OCI-LY7 (cell line): ENCODE data around the gene ANTKMT. TPM values are rescaled to one million over a fixed set of nuclear protein-coding genes. Genes with fewer than 3 reads are reported as not detected.

Source experiments
- BruUV-seq: library from RNA; stranded (reverse); fragments of 400-500 nt; replicated peaks from 2 replicates; lab custom pipeline; 2021; lab: Mats Ljungman, UMichigan
- CTCF ChIA-PET: fragments of 300-600 bp; sonication (Branson Sonifier 250); formaldehyde crosslinking; loops from one replicate; lab custom pipeline; 2022; ENCODE audit warnings: antibody characterized with exemption; ENCODE audit not compliant: unreplicated experiment; lab: Charles Lee
- POLR2A ChIA-PET: fragments of 300-600 bp; sonication (Branson Sonifier 250); formaldehyde crosslinking; loops from one replicate; lab custom pipeline; 2022; ENCODE audit warnings: antibody characterized with exemption; lab: Charles Lee
- DNase-seq: peaks from one replicate; pipeline ENCODE4 v3.0.0-alpha.2; 2015; ENCODE audit warnings: low spot score
- H2AFZ ChIP-seq: fragments of 200-600 bp; sonication (generic), shearing (Covaris generic); 2 replicates; pipeline ENCODE4 v1.6.1; 2014; ENCODE audit warnings: mild to moderate bottlenecking, antibody characterized with exemption, low read length, moderate library complexity
- H3K27ac ChIP-seq: fragments of 200-600 bp; sonication (generic); 2 replicates; pipeline ENCODE4 v1.5.1; 2014; ENCODE audit warnings: mixed run types, low read depth, mild to moderate bottlenecking, moderate library complexity, low read length, inconsistent platforms; ENCODE audit not compliant: poor library complexity, severe bottlenecking
- H3K36me3 ChIP-seq: fragments of 200-600 bp; sonication (generic); 2 replicates; pipeline ENCODE4 v1.6.1; 2014; ENCODE audit warnings: mild to moderate bottlenecking, antibody characterized with exemption, low read length, moderate library complexity, mixed read lengths; ENCODE audit not compliant: insufficient read depth
- H3K4me1 ChIP-seq: fragments of 200-600 bp; sonication (generic); 2 replicates; pipeline ENCODE4 v1.5.1; 2014; ENCODE audit warnings: mild to moderate bottlenecking, low read length; ENCODE audit not compliant: insufficient read depth, poor library complexity, severe bottlenecking
- H3K4me2 ChIP-seq: fragments of 200-600 bp; sonication (generic); 2 replicates; pipeline ENCODE4 v1.6.1; 2014; ENCODE audit warnings: mild to moderate bottlenecking, low read length
- H3K4me3 ChIP-seq: fragments of 200-600 bp; sonication (generic); 2 replicates; pipeline ENCODE4 v1.5.1; 2014; ENCODE audit warnings: mild to moderate bottlenecking, low read depth, low read length; ENCODE audit not compliant: poor library complexity, severe bottlenecking
- H3K79me2 ChIP-seq: fragments of 200-600 bp; sonication (generic); 2 replicates; pipeline ENCODE4 v1.6.1; 2016; ENCODE audit warnings: low read depth, mild to moderate bottlenecking, low read length, moderate library complexity, mixed read lengths; ENCODE audit not compliant: insufficient read depth
- H3K9me2 ChIP-seq: fragments of 200-600 bp; sonication (generic); 2 replicates; pipeline ENCODE4 v1.6.1; 2016; ENCODE audit warnings: mild to moderate bottlenecking, low read length, mixed read lengths; ENCODE audit not compliant: insufficient read depth
- H3K9me3 ChIP-seq: fragments of 200-600 bp; sonication (generic); 2 replicates; pipeline ENCODE4 v1.6.1; 2014; ENCODE audit warnings: mild to moderate bottlenecking, mixed run types, low read length, mixed read lengths
- H4K20me1 ChIP-seq: fragments of 200-600 bp; sonication (generic); 2 replicates; pipeline ENCODE4 v1.6.1; 2014; ENCODE audit warnings: mild to moderate bottlenecking, antibody characterized with exemption, low read length, moderate library complexity, mixed read lengths; ENCODE audit not compliant: insufficient read depth
- CTCF ChIP-seq: fragments of 200-600 bp; sonication (generic); conservative IDR thresholded peaks from 2 replicates; pipeline ENCODE4 v1.5.1; 2014; ENCODE audit warnings: mild to moderate bottlenecking, antibody characterized with exemption, low read length, moderate library complexity, mixed read lengths
- EZH2phosphoT487 ChIP-seq: fragments of 200-600 bp; sonication (generic); IDR thresholded peaks from 2 replicates; pipeline ENCODE4 v1.6.1; 2018; ENCODE audit warnings: low read depth, borderline replicate concordance, mild to moderate bottlenecking, mixed run types, antibody characterized with exemption, low read length, moderate library complexity, mixed read lengths
- intact Hi-C: fragments of 100-400 bp; cut with micrococcal nuclease; formaldehyde crosslinking; loops from one replicate; pipeline ENCODE4 v1.10.0; 2022; ENCODE audit not compliant: unreplicated experiment
- total RNA-seq, 2 experiments: library from RNA; depleted of rRNA in 1 of 2; stranded (reverse); fragments of >200 nt in 1 of 2; shearing (Covaris generic) in 1 of 2; gene quantifications; 2 replicates each; pipeline ENCODE4 v1.2.3, GENCODE V29; 2014 to 2022

ANTKMT gene
- total RNA-seq, 2 experiments from 2014 or later: 46.5 to 51.3 TPM

- Histone ChIP-seq H3K4me3 (no peak overlapping the region), H3K36me3 (no peaks in the 10 kb centered on the region), H3K9me2 (no peaks in the 10 kb centered on the region), H3K79me2 (no peaks in the 10 kb centered on the region), H3K4me2 (no peak overlapping the region), H3K27ac (no peak overlapping the region), H3K4me1 (peaks cover 12% of the 10 kb centered on the region), H4K20me1 (no peaks in the 10 kb centered on the region), H3K9me3 (no peaks in the 10 kb centered on the region), H2AFZ (no peak overlapping the region)
- intact Hi-C loops: loop anchor here (1.0 kb wide), 1 partner anchor 74 kb away; no protein-coding TSS in a partner anchor
- no peak for DNase-seq
- CTCF ChIA-PET: no interaction called here
- TF ChIP-seq EZH2phosphoT487: no peak
- TF ChIP-seq CTCF: no peak
- POLR2A ChIA-PET: no interaction called here
- BruUV-seq: no TSS peak
Measured at GRCh38 chr16:711084-711483, 9.9 kb upstream of the ANTKMT start.

DNA sequence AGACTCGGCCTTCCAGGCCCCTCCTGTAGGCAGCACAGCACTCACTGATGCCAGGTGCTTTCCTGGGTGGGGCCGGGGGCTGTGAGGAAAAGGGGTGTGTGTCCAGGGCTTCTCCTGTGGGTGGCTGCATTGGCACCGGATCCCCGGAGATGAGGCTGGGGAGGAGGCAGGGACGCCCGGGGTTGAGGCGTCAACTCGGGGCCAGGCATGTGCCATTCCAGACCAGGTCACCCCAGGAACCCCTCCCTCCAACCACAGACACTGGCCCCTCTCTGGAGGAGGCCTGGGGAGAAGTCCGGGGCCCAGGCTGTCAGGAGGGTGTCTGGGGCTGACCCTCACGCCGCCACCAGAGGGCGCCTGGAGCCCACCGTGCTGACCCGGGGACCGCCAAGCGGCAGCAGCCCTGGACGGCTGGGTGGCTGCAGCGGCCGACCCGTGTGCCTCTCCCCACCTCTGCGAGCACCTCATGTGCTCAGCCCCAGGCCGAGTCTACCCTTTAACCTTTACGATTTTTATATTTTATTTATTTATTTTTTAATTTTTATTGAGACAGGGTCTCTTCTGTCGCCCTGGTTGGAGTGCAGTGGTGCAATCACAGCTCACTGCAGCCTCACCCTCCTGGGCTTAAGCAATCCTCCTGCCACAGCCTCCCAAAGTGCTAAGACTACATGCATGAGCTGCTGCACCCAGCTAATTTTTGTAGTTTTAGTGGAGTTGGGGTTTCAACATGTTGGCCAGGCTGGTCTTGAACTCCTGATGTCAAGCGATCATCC is 9.2 kb upstream of the ANTKMT start:
- peak; percentile 82 for DNase-seq
- no peak overlapping the region for H3K4me2 ChIP-seq
- CTCF ChIA-PET: interaction anchor here (0.6 kb wide), 1 partner anchor 19 kb away, joined by 4 read pairs; no protein-coding TSS in a partner anchor

More for the DNA sequence above, 9.2 kb upstream of the ANTKMT start:
- no peaks in the 10 kb centered on the region for H3K79me2 ChIP-seq
- peaks cover 17% of the 10 kb centered on the region for H3K4me1 ChIP-seq
- no peak overlapping the region for H3K4me3 ChIP-seq
- H3K27ac ChIP-seq: no peak overlapping the region
- POLR2A ChIA-PET: interaction anchor here (0.7 to 1.0 kb wide), 2 partner anchors 10 to 28 kb away, joined by 3 to 6 read pairs; no protein-coding TSS in a partner anchor
- H3K9me3 ChIP-seq: no peaks in the 10 kb centered on the region
- TF ChIP-seq CTCF (peak; percentile 84), EZH2phosphoT487 (no peak)
- no peaks in the 10 kb centered on the region for H4K20me1 ChIP-seq
- H3K36me3 ChIP-seq: no peaks in the 10 kb centered on the region
- intact Hi-C loops: loop anchor here (1.0 kb wide), 1 partner anchor 74 kb away; no protein-coding TSS in a partner anchor
- BruUV-seq: no TSS peak
- no peak overlapping the region for H2AFZ ChIP-seq
- H3K9me2 ChIP-seq: no peaks in the 10 kb centered on the region
